HG03439 (cell line): Measurements from ENCODE around the gene CEP290.

Experiments
- ATAC-seq: cut with Tn5 transposase; IDR thresholded peaks from one replicate; pipeline ENCODE4 v1.9.1; 2021; ENCODE audit warnings: mild to moderate bottlenecking, moderate library complexity; ENCODE audit not compliant: unreplicated experiment

The CEP290 gene, protein sequence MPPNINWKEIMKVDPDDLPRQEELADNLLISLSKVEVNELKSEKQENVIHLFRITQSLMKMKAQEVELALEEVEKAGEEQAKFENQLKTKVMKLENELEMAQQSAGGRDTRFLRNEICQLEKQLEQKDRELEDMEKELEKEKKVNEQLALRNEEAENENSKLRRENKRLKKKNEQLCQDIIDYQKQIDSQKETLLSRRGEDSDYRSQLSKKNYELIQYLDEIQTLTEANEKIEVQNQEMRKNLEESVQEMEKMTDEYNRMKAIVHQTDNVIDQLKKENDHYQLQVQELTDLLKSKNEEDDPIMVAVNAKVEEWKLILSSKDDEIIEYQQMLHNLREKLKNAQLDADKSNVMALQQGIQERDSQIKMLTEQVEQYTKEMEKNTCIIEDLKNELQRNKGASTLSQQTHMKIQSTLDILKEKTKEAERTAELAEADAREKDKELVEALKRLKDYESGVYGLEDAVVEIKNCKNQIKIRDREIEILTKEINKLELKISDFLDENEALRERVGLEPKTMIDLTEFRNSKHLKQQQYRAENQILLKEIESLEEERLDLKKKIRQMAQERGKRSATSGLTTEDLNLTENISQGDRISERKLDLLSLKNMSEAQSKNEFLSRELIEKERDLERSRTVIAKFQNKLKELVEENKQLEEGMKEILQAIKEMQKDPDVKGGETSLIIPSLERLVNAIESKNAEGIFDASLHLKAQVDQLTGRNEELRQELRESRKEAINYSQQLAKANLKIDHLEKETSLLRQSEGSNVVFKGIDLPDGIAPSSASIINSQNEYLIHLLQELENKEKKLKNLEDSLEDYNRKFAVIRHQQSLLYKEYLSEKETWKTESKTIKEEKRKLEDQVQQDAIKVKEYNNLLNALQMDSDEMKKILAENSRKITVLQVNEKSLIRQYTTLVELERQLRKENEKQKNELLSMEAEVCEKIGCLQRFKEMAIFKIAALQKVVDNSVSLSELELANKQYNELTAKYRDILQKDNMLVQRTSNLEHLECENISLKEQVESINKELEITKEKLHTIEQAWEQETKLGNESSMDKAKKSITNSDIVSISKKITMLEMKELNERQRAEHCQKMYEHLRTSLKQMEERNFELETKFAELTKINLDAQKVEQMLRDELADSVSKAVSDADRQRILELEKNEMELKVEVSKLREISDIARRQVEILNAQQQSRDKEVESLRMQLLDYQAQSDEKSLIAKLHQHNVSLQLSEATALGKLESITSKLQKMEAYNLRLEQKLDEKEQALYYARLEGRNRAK (N-terminal part only)

DNA sequence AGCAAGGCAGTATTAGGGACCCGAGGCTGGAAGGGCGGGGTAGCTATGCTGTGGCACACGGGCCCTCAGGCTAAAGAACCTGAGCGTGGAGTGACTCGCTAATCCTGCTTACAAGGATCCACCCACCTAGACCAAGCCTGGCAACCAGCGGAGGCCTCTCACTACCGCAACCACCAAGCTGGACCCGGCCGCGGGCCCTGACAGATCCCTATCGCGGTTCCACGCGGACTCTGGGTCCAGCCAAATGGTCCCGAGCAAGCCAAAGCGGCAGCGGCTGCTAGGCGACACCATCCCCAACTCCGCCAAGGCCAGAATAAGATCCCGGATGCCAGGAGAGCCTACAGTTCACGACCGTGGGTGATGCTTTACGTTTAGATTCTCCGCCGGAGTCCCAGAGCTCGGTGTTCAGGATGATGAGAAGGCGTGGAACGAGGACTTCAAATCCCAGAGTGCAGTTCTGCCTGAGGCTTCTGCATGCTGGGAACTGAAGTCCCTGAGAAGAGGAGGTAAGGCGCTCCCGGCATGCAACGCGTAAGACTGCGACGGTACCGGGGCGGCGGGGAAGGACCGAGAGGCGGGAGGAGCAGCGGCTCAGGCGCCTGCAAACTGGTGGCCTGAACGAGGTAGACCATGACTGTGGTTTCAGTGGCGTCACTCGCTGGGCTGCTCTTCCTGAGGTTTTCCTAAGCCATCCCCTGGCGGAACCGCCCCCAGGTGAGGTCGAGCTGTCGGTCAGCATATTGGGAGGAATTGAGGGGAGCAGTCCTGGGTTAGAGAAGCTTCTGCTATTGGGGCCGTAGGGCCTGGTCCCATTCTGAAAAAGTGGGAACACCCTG, at the start of gene CEP290, which contains the start of gene TMTC3:
CEP290 (minus strand) TSS at position 315 of the 836 bp plus-strand sequence. CDS start 781 bp downstream, outside the sequence.
TMTC3 (plus strand) TSS at position 534 of the 836 bp plus-strand sequence. CDS start 6,009 bp downstream, outside the sequence.
- peak; percentile 98 for ATAC-seq

DNA sequence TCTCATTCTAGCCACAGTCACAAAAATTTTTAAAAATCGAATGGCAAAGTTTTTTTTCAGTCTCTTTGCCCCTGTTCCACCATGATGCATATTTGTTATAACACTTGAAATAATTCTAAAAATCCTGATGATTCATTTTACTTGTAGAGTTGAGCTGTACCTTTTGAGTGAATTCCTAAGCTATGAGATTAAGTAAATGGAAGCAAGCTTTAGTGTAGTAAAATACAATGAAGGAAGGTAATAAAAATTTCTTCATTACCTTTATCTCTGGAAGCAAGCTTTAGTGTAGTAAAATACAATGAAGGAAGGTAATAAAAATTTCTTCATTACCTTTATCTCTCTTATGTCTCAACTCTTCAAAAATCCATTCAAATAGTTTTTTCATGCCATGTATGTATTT, 46.3 kb upstream of the CEP290 start:
- no peak for ATAC-seq

DNA sequence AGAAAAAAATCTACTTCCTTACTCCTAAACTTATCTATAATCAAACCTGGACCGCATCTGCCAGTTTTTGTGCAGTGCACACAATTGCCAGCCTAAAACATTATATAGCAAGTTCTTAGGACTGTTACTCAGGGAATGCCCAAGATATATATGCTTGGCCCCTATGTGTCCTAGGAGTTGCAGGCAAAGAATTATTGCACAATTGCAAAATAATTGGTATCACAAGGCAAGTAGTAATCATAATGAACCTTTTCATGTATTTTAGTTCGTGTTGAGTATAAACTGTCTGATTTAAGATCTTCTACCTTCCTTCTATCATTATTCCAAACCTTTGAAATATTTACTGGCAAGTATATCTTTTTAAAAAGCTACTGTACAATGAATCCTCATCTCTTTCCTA, 45.7 kb upstream of the CEP290 start:
- no peak for ATAC-seq

DNA sequence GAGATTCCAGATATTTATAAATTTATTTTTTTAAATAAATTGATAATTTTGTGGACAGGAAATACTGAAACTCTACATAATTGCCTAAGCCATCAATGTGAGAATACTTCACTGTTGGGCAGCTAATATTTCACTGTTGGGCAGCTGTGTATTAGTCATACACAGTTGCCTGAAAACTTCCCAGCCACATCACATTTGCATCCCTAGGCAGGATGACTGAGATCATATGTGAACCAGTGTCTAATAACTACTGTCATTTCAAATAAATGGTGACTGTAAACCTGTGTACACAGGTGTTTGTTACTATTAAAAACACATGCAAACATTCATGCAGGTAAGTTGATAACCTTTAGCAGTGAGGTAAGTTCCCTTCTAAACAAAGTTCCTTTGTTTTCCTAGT, 44.1 kb upstream of the CEP290 start:
- no peak for ATAC-seq

DNA sequence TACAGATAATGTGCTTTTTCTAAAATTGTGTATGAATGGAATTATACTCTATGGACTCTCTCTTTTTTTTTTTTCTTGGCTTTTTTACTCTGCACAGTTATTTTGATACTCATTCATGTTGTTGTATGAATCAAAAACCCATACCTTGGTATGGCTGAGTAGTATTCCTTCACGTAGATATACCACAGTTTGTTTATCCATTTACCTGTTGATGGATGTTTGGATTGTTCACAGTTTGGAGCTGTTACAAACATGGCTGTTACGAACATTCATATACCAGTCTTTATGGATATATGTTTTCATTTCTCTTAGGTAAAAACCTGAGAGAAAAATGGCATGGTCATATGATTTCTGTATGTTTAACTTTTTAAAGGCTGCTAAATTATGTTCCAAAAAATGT, 43.4 kb upstream of the CEP290 start:
- no peak for ATAC-seq

DNA sequence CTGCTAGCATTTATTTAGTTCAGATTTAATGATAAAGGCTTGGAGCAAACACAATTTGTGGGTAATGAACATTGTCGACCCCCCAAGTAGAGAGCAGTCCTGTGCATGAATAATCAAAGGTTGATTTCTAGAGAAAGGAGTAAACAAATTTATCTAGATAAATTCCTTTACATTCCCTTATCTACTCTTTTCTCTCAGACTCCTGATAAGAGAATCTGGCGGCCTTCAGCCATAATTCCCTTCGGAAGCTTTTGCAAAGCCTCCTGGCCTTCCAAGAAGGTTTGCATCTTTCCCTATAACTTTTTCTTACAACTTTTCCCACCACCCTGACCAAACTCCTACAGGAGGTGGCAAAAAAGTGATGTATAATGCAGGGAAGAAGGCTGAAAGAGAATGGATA, 42.3 kb upstream of the CEP290 start:
- no peak for ATAC-seq

DNA sequence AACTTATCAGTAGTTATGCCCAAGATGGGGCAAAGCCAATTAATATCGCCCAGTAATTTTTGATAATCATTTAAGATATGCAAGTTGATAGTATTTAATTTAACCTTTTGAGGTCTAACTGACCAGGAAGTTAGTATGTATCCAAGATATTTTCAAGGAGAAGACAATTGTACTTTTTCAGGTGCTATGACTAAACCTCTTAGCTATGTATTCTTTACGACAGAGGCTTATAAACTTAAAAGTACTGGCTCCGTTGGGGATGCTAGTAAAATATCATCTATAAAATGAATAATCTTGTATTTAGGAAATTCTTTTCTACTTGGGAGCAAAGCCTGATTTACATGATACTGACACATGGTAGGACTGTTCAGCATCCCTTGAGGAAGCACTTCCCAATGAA, 40.5 kb upstream of the CEP290 start:
- no peak for ATAC-seq

DNA sequence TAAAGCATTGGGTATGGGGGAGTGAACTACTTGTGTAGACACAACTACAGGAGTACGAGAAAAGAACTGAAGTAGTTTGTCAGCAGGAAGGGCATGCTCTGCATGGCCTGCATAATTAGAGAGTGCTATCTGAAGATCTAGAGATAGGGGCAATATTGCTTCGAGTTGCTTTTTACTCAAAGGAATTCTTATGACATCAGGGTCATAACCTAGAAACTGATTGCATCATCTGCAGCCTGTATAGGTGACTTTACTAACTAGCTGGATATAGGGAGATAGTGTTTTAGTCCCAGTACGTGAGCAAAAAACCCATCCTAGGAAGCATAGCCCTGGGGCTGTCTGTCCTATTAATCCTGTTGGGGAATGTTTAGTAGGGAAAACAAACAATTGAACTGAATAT, 40.0 kb upstream of the CEP290 start:
- ATAC-seq, result no peak

DNA sequence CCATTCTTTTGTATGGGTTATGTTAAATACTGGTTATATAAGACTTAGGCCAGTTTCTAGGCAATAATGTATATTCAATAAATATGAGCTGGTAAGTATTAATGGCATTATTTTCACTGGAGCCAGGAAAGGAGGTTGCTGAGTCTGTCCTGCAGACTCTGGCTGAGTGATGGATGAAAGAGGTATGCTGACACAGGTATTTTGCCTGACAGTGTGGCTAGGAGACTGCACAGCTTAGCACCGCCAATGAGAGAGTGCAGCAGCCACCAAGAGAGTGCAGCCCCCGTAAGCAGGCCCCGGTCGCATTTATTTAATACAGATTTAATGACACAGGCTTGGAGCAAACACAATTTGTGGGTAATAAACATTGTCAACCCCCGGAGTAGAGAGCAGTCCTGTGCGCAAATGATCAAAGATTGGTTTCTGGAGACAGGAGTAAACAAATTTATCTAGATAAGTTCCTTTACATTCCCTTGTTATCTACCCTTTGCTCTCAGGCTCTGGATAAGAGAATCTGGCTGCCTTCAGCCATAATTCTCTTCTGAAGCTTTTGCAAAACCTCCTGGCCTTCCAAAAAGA, 37.6 kb upstream of the CEP290 start:
- no peak for ATAC-seq

DNA sequence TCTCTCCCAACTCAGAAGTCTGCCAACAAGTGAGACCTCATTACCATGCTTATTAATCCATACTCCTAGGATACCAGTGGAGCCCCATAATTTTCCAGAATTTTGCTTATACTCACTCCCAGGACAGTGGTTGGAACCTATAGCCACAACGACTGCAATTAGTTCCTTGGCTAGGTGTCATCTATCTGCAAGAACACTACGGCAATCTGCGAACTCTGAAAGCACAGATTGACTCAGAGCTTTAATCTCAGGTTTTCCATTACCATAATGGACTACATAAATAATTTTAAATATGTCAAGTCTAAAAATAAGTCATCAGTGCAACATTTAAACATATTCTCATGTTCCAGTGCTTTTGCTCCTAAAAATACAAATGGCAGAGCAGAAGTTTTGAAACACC, 33.7 kb upstream of the CEP290 start:
- no peak for ATAC-seq

DNA sequence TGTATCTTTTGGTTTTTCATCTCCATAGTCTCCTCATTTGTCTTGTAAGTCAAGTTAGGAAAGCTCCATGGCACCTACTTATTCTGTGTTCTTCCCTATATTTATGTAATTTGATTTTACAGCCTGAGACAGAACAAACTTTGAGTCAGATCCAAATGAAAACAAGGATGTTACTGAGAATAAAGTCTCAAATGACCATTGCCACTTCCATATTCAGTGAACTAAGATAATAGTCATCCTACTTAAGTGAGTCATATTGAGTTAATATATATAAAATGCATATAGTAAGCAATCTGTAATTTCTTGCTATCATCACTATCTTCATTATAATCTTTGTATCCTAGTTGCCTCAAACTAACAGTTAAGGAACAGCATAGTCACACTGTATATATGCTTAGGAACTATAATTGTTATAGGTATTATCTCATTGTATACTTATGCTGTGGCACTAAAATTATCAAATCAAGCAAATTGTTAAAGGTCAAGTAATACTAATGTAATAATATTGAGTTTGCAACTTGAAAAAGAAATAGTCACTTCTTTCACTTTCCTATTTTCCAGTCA, 31.0 kb upstream of the CEP290 start:
- no peak for ATAC-seq

DNA sequence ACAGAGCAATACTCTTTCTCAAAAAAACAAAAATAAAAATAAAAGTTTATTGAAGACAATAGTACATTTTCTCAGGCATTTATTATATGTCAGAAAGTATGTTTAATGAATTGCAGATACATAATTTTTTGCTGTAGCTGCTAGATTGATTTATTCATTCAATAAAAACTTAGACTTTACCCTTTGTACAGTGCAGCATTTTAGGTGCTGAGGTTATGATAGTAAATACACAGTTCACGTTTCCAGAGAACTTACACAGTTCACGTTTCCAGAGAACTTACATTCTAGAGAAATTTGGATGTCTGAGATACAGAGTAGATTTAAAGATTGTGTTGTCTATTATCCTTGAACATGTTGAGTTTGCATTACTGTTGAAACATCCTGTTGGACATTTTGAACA, 25.5 kb upstream of the CEP290 start:
- ATAC-seq, result no peak

DNA sequence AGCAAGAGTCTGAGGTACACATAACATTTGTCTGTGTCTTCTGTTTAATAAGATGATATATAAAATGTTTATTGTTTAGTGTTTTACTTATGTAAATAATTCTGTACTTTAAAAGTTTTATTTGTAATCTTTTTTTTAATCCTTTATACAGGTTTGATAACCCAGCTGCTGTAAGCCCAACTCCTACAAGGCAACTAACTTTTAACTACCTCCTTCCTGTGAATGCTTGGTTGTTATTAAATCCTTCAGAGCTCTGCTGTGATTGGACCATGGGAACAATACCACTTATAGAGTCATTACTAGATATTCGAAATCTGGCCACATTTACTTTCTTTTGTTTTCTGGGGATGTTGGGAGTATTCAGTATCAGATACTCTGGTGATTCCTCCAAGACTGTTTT, 24.3 kb upstream of the CEP290 start:
- ATAC-seq, result no peak

DNA sequence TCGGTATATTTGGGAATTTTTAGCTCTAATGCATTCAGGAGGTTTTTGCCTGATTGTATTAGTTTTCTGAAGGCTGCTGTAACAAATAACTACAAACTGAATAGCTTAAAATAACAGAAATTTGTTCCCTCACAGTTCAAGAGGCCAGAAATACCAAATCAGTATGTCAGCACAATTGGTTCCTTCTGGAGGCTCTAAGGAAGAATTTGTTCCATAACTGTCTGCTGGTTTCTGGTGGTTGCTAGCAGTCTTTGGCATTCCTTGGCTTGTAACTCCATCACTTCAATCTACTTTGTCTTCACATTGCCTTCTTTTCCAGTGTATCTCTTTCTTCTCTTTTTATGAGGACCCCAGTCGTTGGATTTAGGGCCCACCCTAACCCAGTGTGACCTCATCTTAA, 21.5 kb upstream of the CEP290 start:
- no peak for ATAC-seq

DNA sequence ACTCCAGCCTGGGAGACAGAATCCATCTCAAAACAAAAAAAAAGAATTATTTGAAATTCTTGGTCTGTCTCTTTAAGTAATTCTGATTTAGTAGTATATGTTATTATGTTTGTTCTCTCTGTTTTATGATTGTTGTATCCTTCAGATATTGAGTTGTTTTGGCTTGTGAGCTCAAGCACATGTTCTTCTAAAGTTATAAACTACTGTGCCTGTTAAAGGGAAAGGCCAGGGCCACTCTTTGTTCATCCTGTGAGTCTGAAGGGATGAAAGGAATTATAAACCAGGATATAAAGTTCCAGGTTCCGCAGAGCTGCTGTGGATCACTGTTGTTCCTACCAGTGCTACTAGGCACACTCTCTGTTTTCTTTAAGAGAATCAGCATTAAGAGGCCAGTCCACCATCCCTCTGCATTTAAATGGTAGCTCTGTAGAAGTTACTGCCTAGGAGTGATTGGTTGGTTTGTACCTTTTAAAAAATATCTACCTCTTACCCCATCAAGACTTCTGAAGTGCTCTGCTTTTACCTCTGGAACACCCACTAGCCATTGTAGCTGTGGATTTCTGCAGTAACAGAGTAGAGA, 14.3 kb upstream of the CEP290 start:
- ATAC-seq, result no peak

DNA sequence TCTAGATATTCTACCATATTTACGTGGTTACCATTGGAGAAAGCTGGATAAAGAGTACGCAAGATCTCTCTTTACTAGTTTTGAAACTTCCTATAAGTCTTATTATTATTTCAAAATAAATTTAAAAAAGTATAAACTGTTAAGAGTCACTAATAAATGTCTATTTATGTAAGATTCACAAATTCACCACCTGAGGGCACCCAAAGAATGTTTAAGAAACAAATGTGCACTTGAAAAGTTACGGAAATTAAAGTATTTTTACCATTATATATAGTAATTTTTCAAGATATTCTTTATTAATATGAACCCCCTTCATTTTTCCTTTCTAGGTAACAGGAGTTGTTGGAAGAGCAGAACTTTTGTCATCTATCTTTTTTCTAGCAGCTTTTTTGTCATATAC, 12.1 kb upstream of the CEP290 start:
- ATAC-seq, result no peak

DNA sequence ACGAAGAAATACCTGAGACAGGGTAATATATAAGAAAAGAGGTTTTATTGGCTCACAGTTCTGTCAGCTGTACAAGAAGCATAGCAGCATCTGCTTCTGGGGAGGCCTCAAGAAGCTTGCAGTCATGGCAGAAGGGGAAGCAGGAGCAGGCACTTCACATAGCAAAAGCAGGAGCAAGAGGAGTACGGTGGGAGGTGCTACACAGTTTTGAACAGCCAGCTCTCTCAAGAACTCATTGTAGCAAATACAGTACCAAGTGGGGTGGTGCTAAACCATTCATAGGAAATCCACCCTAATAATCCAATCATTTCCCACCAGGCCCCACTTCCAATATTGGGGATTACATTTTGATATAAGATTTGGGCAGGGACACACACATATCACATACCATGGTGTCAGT, 8.2 kb upstream of the CEP290 start:
- no peak for ATAC-seq

DNA sequence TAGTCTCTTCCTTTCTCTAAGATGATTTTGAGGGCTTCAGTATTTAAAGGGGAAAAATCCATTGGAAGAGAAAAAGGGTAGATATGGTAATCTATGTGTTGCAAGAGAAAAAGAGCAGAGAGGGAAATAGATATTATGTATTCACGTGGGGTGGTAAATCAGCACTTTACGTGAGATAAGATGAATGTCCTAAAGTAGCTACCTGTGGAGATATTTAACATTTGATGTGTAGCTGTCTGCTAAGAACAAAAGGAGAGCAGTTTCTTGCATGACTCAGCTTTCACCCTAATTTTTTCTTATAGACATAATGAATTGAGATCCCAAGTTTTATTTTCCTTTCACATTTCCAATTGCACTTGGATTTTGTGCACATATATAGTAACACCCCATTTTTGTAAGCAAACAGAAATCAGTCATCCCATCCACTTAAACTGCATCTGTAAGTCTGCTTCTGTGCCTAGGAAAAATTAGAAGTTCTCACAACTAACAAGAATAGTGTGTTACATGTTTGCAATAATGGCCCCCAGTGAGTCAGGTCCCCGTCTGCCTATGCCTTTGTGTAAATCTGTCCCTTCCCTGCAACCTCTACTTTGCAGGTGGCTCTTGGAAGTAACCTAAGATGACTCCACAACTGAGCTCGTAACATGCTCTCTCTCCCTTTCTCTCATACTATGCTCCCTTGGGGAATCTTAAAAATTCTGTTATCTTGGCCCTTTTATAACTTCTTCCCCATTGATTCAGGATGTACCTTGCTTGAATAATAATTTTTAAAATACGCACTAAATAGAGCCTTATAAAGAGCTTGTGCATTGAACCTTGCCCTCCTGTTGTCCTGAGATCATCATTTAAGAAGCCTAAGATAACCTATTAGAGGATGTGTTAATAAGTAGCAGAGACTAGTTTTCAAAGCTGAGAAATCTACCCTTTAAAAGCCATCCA, 3.9 kb upstream of the CEP290 start:
- ATAC-seq, result no peak
